Liver (tissue), 3 donors: ENCODE data around the gene OXNAD1.

Source experiments
- EGR1 ChIP-seq, 2 donors: IDR thresholded peaks; 2 replicates each; pipeline ENCODE4 v1.6.1; 2016 to 2018; ENCODE audit warnings: antibody characterized with exemption in 2 of 2, low read depth in 2 of 2
- HNF4A ChIP-seq, 2 donors: conservative IDR thresholded peaks; 2 replicates each; pipeline ENCODE4 v1.6.1; 2016; ENCODE audit warnings: antibody characterized with exemption in 2 of 2, mild to moderate bottlenecking in 2 of 2
- SP1 ChIP-seq: IDR thresholded peaks from 2 replicates; pipeline ENCODE4 v1.6.1; 2018; ENCODE audit warnings: antibody characterized with exemption, mild to moderate bottlenecking
- TF ChIP-seq, protein P1 (sequence below): fragments of 150-350 bp; IDR thresholded peaks from 2 replicates; pipeline ENCODE4 v1.5.1; 2017; ENCODE audit warnings: improper control_type of control experiment, low read depth, low read length; ENCODE audit not compliant: missing input control
- TF ChIP-seq, protein P2 (sequence below): IDR thresholded peaks from 2 replicates; pipeline ENCODE4 v1.6.1; 2016; ENCODE audit warnings: antibody characterized with exemption, mild to moderate bottlenecking
- TF ChIP-seq, protein P3 (sequence below): IDR thresholded peaks from 2 replicates; pipeline ENCODE4 v1.6.1; 2016; ENCODE audit warnings: antibody characterized with exemption
- donor health status: healthy.
- donor health status: healthy.

DNA sequence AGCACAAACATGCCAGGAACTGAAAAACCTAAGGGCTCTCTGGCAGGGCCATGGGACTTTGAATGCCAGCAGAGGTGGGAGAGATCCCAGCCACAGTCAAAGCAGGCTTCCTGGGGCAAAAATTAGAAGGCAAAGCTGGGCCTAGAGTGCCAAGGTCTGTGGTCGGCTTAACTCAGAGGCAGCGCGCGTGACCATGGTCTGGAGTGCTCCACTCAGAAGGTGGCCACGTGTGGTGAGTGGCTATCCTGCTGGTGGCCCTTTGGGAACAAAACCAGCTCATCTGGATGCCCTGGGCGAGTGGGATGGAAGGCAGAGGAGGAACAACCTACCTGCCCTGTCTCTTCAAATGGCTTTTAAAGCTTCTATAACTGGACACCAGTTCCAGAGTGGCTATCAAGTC, 63.1 kb downstream of the OXNAD1 start:
- TF ChIP-seq SP1 = no peak
- TF ChIP-seq, protein P1, sequence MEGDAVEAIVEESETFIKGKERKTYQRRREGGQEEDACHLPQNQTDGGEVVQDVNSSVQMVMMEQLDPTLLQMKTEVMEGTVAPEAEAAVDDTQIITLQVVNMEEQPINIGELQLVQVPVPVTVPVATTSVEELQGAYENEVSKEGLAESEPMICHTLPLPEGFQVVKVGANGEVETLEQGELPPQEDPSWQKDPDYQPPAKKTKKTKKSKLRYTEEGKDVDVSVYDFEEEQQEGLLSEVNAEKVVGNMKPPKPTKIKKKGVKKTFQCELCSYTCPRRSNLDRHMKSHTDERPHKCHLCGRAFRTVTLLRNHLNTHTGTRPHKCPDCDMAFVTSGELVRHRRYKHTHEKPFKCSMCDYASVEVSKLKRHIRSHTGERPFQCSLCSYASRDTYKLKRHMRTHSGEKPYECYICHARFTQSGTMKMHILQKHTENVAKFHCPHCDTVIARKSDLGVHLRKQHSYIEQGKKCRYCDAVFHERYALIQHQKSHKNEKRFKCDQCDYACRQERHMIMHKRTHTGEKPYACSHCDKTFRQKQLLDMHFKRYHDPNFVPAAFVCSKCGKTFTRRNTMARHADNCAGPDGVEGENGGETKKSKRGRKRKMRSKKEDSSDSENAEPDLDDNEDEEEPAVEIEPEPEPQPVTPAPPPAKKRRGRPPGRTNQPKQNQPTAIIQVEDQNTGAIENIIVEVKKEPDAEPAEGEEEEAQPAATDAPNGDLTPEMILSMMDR = no peak
- no peak for TF ChIP-seq HNF4A (conservative IDR thresholded peaks at IDR 0.05)
- TF ChIP-seq, protein P2, sequence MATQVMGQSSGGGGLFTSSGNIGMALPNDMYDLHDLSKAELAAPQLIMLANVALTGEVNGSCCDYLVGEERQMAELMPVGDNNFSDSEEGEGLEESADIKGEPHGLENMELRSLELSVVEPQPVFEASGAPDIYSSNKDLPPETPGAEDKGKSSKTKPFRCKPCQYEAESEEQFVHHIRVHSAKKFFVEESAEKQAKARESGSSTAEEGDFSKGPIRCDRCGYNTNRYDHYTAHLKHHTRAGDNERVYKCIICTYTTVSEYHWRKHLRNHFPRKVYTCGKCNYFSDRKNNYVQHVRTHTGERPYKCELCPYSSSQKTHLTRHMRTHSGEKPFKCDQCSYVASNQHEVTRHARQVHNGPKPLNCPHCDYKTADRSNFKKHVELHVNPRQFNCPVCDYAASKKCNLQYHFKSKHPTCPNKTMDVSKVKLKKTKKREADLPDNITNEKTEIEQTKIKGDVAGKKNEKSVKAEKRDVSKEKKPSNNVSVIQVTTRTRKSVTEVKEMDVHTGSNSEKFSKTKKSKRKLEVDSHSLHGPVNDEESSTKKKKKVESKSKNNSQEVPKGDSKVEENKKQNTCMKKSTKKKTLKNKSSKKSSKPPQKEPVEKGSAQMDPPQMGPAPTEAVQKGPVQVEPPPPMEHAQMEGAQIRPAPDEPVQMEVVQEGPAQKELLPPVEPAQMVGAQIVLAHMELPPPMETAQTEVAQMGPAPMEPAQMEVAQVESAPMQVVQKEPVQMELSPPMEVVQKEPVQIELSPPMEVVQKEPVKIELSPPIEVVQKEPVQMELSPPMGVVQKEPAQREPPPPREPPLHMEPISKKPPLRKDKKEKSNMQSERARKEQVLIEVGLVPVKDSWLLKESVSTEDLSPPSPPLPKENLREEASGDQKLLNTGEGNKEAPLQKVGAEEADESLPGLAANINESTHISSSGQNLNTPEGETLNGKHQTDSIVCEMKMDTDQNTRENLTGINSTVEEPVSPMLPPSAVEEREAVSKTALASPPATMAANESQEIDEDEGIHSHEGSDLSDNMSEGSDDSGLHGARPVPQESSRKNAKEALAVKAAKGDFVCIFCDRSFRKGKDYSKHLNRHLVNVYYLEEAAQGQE = no peak
- TF ChIP-seq EGR1 (IDR thresholded peaks at IDR 0.05; ENCODE audit: low read depth in 2 of 2) = no peak
- TF ChIP-seq, protein P3, sequence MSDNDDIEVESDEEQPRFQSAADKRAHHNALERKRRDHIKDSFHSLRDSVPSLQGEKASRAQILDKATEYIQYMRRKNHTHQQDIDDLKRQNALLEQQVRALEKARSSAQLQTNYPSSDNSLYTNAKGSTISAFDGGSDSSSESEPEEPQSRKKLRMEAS = no peak
